RWPE2 (cell line): Measurements from ENCODE around the gene BCL10.

Experiments used
- ATAC-seq: fragments of 200-7000 bp; cut with Tn5 transposase; 3 replicates; pipeline ENCODE4 v1.9.1; 2021; ENCODE audit warnings: low read depth
- DNase-seq: peaks from one replicate; pipeline ENCODE4 v3.0.0-alpha.2; 2020; ENCODE audit warnings: low spot score
- H3K27ac ChIP-seq: fragments of 450-650 bp; 2 replicates; pipeline ENCODE4 v1.5.1; 2017; ENCODE audit warnings: mild to moderate bottlenecking; ENCODE audit not compliant: poor library complexity, severe bottlenecking
- H3K27me3 ChIP-seq: fragments of 250-450 bp; sonication (Bioruptor Pico); 2 replicates; pipeline ENCODE4 v1.5.1; 2021; ENCODE audit warnings: mild to moderate bottlenecking, moderate library complexity; ENCODE audit not compliant: insufficient read depth, poor library complexity, severe bottlenecking
- H3K36me3 ChIP-seq: fragments of 250-450 bp; sonication (Bioruptor Pico); 2 replicates; pipeline ENCODE4 v1.5.1; 2020; ENCODE audit warnings: low read depth, mild to moderate bottlenecking, moderate library complexity
- H3K4me1 ChIP-seq: fragments of 250-450 bp; sonication (Bioruptor Pico); 2 replicates; pipeline ENCODE4 v1.5.1; 2021; ENCODE audit warnings: mild to moderate bottlenecking, moderate library complexity; ENCODE audit not compliant: insufficient read depth, poor library complexity, severe bottlenecking
- H3K4me3 ChIP-seq: fragments of 250-450 bp; sonication (Bioruptor Pico); 2 replicates; pipeline ENCODE4 v1.5.1; 2021; ENCODE audit warnings: mild to moderate bottlenecking, moderate library complexity; ENCODE audit not compliant: severe bottlenecking
- H3K9me3 ChIP-seq: fragments of 250-450 bp; sonication (Bioruptor Pico); 2 replicates; pipeline ENCODE4 v1.5.1; 2021; ENCODE audit warnings: mild to moderate bottlenecking, moderate library complexity; ENCODE audit not compliant: severe bottlenecking
- CTCF ChIP-seq: fragments of 450-650 bp; IDR thresholded peaks from one replicate; pipeline ENCODE4 v1.5.1; 2017; ENCODE audit warnings: mild to moderate bottlenecking, moderate library complexity; ENCODE audit not compliant: poor library complexity, severe bottlenecking

The BCL10 gene

GRCh38 chr1:85276215-85276977 lies at the start of gene BCL10:
Gene BCL10 (minus strand): TSS chr1:85276632. CDS start chr1:85276352, 280 bp downstream.
- H3K9me3 ChIP-seq, result no peaks in the 10 kb centered on the region
- TF ChIP-seq CTCF, result no peak
- ATAC-seq (peak; percentile 93), DNase-seq (peak; percentile 98)
- H3K36me3 ChIP-seq, result peaks cover 34% of the 10 kb centered on the region
- peak within 1 kb of the TSS; percentile 86 for H3K27ac ChIP-seq
- H3K27me3 ChIP-seq, result no peaks in the 10 kb centered on the region
- H3K4me1 ChIP-seq, result peaks cover 33% of the 10 kb centered on the region
- H3K4me3 ChIP-seq, result peak within 1 kb of the TSS; percentile 62

DNA sequence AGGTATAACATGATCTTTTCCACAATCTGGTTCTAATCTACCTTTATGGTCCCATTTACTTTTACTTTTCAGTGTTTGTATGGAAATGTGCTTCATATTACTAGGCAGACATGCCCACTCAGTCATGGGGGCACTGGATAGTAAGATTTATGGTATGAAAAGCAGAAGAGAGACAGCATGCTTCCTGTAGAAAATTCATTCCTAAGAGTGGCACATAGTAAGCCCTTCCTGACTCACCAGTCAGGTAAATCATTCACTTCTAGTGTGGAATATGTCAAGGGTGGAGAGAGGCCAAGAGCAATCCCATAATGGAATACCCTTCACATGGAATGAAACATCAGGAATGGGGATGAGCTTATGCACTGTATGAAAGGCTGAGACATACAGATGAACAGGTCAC lies 49.5 kb upstream of the BCL10 start:
- H3K4me1 ChIP-seq, result peaks cover 67% of the 10 kb centered on the region
- H3K4me3 ChIP-seq, result no peak overlapping the region
- no peaks in the 10 kb centered on the region for H3K9me3 ChIP-seq
- peak overlapping the region; percentile 93 for H3K27ac ChIP-seq
- TF ChIP-seq CTCF, result no peak
- DNase-seq (no peak), ATAC-seq (peak; percentile 40)
- H3K27me3 ChIP-seq, result no peaks in the 10 kb centered on the region
- no peaks in the 10 kb centered on the region for H3K36me3 ChIP-seq

DNA sequence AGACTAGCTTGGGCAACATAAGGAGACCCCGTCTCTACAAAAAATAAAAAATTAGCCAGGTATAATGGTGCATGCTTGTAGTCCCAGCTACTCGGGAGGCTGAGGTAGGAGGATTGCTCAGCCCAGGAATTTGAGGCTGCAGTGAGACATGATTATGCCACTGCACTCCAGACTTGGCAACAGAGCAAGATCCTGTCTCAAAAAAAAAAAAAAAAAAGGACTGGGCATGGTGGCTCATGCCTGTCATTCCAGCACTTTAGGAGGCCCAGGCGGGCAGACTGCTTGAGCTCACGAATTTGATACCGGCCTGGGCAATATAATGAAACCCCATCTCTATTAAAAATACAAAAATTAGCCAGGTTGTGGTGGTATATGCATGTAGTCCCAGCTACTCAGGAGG lies 47.3 kb upstream of the BCL10 start:
- Histone ChIP-seq H3K4me1 (peaks cover 67% of the 10 kb centered on the region), H3K4me3 (no peak overlapping the region), H3K36me3 (no peaks in the 10 kb centered on the region), H3K27ac (peak overlapping the region; percentile 97), H3K9me3 (no peaks in the 10 kb centered on the region), H3K27me3 (no peaks in the 10 kb centered on the region)
- no peak for TF ChIP-seq CTCF
- DNase-seq (no peak), ATAC-seq (no peak)

DNA sequence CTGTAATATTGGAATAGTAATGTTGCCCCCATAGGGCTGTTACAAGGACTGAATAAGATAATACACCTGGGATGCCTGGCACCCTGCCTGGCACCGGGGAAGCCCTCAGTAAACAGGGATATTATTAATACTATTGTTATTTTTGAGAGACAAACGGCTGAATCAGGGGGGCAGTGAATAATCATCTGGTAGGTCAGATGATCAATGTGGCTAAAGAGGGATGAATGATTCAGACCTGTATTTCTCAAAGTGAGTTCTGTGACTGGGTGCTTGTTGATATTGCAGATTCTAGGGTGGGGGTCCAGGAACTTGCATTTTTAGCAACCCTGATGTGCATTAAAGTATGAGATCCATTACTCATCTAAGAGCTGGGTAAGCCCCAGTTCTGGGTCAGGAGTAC lies 46.2 kb upstream of the BCL10 start:
- Histone ChIP-seq H3K36me3 (no peaks in the 10 kb centered on the region), H3K4me1 (peaks cover 66% of the 10 kb centered on the region), H3K4me3 (no peak overlapping the region), H3K9me3 (no peaks in the 10 kb centered on the region), H3K27ac (peak overlapping the region; percentile 97), H3K27me3 (no peaks in the 10 kb centered on the region)
- no peak for DNase-seq
- no peak for TF ChIP-seq CTCF
- ATAC-seq, result no peak

GRCh38 chr1:85321237-85321964 lies 45.0 kb upstream of the BCL10 start:
- TF ChIP-seq CTCF, result no peak
- H3K4me3 ChIP-seq, result no peak overlapping the region
- ATAC-seq, result peak; percentile 22; the same call in 2 of the 3 replicates
- no peaks in the 10 kb centered on the region for H3K27me3 ChIP-seq
- no peaks in the 10 kb centered on the region for H3K36me3 ChIP-seq
- peaks cover 59% of the 10 kb centered on the region for H3K4me1 ChIP-seq
- no peaks in the 10 kb centered on the region for H3K9me3 ChIP-seq
- H3K27ac ChIP-seq, result peak overlapping the region; percentile 97
- DNase-seq, result no peak
